GM21786 (cell line): ENCODE data around the gene LOC101059915.

Source experiments
- ATAC-seq: cut with Tn5 transposase; IDR thresholded peaks from one replicate; pipeline ENCODE4 v1.9.1; 2021; ENCODE audit not compliant: unreplicated experiment

LOC101059915 gene

GRCh38 chrX:71667328-71668247 is at the start of gene LOC101059915:
TSS of gene LOC101059915 (plus strand) at chrX:71667546.
- no peak for ATAC-seq

- ATAC-seq, result no peak
These were observed 49.6 kb upstream of the LOC101059915 start for GRCh38 chrX:71617742-71618141.

- peak; percentile 51 for ATAC-seq
These were observed 49.0 kb upstream of the LOC101059915 start, which contains the start of gene CXCR3 for GRCh38 chrX:71618303-71618721. TSS of gene CXCR3 (minus strand) at chrX:71618511. CDS start at chrX:71618449, 62 bp downstream.

- no peak for ATAC-seq
These were observed 48.6 kb upstream of the LOC101059915 start for GRCh38 chrX:71618787-71619186.

- no peak for ATAC-seq
These were observed 48.2 kb upstream of the LOC101059915 start for GRCh38 chrX:71619193-71619592.

- ATAC-seq, result no peak
These were observed 47.4 kb upstream of the LOC101059915 start for GRCh38 chrX:71619986-71620385.

GRCh38 chrX:71621603-71622002 is 45.7 kb upstream of the LOC101059915 start:
- ATAC-seq, result no peak

- ATAC-seq, result no peak
These were observed 45.2 kb upstream of the LOC101059915 start for GRCh38 chrX:71622032-71622575.

- peak; percentile 56 for ATAC-seq
These were observed 44.5 kb upstream of the LOC101059915 start for GRCh38 chrX:71622576-71623450.

- ATAC-seq, result no peak
These were observed 43.6 kb upstream of the LOC101059915 start for GRCh38 chrX:71623714-71624113.

- no peak for ATAC-seq
These were observed 41.9 kb upstream of the LOC101059915 start for GRCh38 chrX:71625471-71625870.

- no peak for ATAC-seq
These were observed 40.8 kb upstream of the LOC101059915 start for GRCh38 chrX:71626576-71626975.

- no peak for ATAC-seq
These were observed 39.5 kb upstream of the LOC101059915 start for GRCh38 chrX:71627588-71628404.

- ATAC-seq, result peak; percentile 69
These were observed 37.9 kb upstream of the LOC101059915 start for GRCh38 chrX:71629467-71629866.

- peak; percentile 47 for ATAC-seq
These were observed 34.3 kb upstream of the LOC101059915 start for GRCh38 chrX:71632923-71633657.

GRCh38 chrX:71634366-71634765 is 33.0 kb upstream of the LOC101059915 start:
- no peak for ATAC-seq

- ATAC-seq, result no peak
These were observed 30.7 kb upstream of the LOC101059915 start for GRCh38 chrX:71636438-71637252.

GRCh38 chrX:71637253-71637618 is 30.1 kb upstream of the LOC101059915 start:
- no peak for ATAC-seq

GRCh38 chrX:71637848-71638247 is 29.5 kb upstream of the LOC101059915 start:
- peak; percentile 54 for ATAC-seq
